Effector CD4-positive, alpha-beta T cell (primary cell): ENCODE measurements around the gene MKX.

Experiments used
- DNase-seq: peaks from one replicate; pipeline ENCODE4 v3.0.0-alpha.2; 2020

Gene MKX

DNA sequence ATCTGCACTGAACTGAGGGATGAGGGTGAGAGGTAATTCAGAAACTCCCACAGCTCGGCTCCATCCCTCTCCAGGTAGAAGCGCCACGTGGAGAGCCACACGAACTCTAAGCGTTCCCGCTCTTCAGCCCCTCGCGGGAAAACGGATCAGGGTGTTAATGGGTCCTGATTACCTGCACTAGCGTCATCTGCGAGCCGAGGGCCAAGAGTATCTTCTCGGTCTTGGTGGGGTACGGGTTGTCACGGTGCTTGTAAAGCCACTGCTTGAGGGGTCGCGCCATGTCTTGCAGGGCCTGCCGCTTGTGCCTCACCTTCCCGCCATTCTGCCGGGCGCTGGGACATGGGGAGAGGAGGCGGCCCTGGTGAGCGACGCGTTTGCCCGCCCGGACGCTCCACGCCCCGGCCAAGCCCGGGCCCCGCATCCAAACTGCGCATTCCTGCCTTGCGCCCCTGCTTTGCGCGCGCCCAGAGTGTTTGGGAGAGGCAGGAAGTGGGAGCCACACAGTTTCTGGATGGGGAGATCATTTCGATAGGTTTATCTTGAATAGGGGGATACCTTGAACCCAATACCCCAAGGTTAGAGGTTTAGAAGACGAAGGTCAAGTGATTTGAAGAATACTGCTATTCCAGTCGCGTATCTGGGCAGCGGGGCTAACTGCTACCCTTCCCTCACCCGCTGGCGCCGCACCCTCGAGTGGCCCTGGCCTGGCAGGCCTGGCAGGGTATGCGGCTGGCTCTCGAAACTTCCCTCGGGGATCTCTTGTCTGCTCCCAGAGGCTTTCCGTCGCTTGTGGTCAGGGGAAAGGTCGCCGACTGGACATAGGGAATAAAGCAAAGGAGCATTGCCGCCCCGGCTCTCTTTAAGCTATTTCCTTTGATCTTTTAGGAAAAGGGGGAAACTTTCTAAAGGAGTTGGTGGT lies 4.2 kb downstream of the MKX start:
- DNase-seq: no peak

- no peak for DNase-seq
Measured at GRCh38 chr10:27736396-27736795, 9.2 kb downstream of the MKX start.

GRCh38 chr10:27730041-27730440 lies 15.6 kb downstream of the MKX start:
- no peak for DNase-seq

GRCh38 chr10:27728338-27728737 lies 17.3 kb downstream of the MKX start:
- no peak for DNase-seq

GRCh38 chr10:27724287-27724686 lies 21.3 kb downstream of the MKX start:
- DNase-seq: no peak

GRCh38 chr10:27723436-27723835 lies 22.2 kb downstream of the MKX start:
- no peak for DNase-seq

DNA sequence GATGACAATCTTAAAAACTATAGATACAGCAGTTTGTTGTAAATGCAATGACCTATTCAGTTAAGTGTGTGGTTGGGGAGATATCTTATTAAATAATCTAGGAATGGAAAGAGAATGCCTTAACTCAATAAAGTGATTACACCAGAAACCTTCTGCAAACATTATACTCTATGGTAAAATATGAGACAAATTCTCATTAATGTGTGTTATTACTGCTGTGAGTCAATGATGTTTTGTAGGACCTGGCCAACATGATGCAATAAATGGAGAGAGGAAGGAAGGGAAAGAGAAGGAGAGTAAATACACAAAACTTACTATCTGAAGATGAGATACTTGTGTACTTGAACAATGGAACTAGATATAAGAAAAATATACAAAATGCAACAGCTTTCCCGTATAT lies 25.1 kb downstream of the MKX start:
- no peak for DNase-seq

DNA sequence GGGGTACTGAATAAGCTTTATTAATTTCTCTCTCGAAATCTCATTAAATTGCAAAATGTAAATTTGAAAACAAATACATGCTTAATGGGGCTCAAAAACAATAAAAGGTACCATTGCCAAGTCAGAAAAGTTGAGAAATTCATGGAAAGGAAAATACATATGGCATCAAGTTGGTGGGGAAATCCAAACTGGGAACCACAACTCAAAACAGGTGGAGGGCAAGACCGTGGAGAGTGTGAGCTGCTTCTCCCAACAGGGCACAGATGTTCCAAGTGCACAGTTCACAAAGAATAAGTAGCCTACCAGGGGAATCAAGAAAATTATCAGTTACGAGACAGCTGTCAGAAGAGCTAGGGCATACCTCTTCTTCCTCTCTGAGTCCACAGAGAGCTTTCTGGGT lies 26.6 kb downstream of the MKX start:
- DNase-seq: no peak

DNA sequence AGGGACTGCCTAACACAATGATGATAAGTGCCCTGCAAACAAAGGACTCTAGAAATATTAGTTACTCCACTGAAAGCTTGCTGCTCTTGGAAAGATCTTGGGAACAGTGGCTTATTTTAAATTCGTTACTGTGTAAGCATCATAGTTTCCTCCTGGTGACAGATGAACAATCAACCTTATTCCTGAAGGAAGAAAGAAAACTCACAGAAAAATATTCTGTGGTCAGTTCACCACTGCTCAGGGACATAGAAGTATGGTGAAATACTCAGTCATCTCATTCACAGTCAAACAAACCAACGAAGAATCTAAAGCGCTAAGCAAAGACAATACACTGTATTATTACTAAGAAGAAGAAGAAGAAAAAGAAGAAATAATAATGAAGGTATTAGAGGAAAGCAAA lies 27.8 kb downstream of the MKX start:
- no peak for DNase-seq

GRCh38 chr10:27717224-27717623 lies 28.4 kb downstream of the MKX start:
- no peak for DNase-seq

DNA sequence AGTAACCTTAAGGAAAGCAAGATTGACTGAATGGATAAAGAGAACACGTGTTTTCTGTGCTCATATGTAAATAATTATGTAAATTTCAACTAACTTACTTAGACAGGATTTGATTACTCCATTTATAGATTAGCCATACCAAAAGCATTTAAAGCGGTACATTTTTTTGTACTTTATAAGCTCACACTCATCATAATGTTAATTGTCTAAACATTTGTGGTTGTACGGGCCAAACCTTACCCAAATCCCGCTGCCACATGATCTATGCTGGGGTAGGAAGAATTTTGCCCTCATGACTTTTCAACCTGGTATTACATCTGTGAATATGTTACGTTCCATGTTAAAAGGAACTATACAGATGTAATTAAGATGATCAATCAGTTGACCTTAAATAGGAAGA lies 29.1 kb downstream of the MKX start:
- no peak for DNase-seq

DNA sequence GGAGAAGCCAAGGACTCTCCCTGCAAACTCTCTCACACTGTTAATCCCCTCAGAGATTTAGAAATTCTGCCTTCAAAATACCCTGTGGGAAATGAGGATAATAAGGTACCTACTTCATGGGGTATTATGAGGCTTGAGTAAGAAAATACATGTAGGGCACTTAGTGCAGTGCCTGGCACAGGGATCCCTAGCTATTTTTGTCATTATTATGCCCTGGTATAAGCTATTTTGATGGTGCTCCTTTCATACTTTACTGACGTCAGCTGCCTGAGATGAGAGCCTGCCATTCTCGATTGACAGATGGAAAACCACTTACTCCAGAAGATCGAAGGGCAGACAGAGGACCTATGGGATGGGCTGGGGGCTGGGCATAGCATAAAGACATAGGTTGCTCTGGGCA lies 30.1 kb downstream of the MKX start:
- DNase-seq: no peak

GRCh38 chr10:27714349-27714748 lies 31.3 kb downstream of the MKX start:
- DNase-seq: no peak

DNA sequence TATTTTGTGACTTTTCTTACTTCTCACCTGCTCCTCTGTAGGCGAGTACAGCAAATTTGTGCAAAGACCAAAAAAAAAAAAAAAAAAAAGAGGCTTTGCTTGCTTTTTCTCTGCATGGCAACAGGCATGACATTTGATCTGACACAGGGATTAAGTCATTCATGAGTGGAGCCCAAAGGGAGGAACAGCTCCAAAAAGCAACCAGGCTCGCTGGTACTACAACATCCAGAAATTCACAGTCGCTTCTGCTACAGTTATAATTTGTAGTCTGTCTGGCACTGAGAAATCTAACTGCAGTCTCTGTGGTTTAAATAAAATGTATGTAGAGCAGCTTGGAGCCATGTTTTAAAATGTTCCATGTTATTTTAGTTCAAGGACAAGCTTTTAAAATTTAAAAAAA lies 31.7 kb downstream of the MKX start:
- no peak for DNase-seq

DNA sequence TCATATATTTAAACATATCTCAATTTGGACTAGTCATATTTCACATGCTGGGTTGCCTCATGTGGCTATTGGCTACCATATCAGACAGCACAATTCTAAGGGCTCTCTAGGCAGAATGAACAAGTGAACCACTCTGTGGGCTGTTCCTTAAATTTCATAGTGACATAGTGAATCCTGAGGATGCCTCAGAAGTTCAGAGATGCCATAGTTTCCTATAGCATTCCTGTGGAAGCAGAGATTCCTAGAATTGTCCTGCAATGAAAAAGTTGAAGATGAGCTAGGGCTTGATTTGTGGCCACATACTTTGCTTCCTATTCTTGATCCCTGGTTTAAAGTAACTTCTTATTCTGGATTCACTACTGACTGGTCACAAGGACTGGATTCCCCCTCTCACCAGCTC lies 35.6 kb downstream of the MKX start:
- no peak for DNase-seq

DNA sequence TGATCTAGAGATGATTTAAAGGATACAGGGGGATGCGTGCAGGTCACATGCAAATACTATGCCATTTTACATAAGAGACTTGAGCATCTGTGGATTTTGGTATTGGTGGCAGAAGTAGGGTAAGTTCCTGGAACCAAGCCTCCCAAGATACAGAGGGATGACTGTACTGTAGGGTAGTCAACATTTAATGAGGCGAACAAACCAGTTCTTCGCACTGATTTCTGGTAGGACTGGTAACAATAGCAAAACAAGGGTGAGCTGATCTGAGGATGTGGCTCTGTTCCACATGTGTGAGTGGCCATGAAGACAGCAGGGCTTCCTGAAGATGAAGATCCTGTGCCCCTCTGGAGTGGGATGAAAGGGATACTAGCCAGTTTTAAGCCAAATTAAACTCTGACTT lies 36.3 kb downstream of the MKX start:
- no peak for DNase-seq

DNA sequence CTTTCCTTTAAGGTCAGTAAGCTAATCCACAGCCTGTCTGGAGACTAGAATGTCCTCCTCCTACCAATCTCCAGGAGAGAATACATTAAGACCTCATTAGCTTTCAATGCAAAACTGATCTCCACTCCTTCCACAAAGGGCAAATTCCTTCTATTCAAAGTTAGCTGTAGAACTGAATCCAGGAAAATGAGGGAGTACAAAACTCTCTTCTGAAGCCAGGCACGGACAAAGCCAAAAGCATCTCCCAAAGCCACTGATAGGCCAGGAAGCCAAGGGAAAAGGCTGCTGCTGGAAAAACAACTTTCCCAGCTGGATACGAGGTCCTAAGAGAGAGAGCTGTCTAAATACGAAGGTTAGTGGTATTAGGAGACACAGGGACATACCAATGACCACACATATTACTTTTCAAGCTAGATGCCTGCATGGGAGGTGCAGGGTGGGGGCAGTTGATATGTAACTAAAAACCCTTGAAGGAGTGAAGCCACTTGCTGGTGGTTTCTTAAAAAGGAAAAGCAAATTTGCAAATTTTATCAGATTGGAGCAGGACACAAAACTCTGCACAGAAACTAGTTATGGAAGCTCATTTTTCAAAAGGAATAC lies 43.6 kb downstream of the MKX start:
- no peak for DNase-seq

- no peak for DNase-seq
Measured at GRCh38 chr10:27699776-27700175, 45.8 kb downstream of the MKX start.

- DNase-seq: no peak
Measured at GRCh38 chr10:27698961-27699360, 46.7 kb downstream of the MKX start.

GRCh38 chr10:27696466-27696865 lies 49.2 kb downstream of the MKX start:
- DNase-seq: no peak

DNA sequence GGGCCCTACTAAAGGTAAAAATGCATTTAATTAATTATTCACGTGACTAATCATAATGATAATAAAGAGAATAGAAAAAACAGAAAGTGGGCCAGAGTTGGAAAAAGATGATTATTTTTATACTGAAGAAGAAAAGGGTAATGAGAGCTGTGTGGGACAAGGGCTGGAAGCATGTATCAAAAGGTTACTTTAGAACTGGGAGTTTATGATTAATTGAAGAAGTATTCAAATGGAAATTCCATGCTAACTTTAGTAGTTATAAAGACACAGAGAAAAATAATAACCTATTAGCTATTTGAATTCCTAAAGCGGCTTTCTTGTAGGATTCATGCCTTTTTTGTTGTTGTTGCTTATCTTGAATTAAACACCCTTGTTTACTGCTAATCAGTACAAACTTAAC lies 49.9 kb downstream of the MKX start:
- DNase-seq: no peak

DNA sequence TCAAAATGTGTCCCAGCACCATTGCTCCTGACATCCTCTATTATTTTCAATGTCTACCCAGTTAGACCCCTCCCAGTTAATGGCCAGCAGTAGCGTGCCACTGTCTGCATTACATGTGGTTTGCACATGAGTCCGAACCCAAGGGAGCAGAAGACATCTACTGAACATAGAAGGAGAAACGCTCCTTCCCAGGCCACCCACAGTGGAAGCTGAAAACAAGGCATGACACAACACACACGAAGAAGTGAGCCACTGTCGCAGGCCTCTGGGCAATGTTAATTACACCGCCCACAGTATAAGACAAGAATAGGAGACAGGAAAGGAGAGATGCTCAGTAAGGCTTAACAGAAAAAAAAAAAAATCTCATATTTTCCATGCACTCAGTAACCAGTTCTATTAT lies 50.5 kb downstream of the MKX start:
- DNase-seq: no peak

GRCh38 chr10:27692663-27693062 lies 53.0 kb downstream of the MKX start:
- no peak for DNase-seq

- no peak for DNase-seq
Measured at GRCh38 chr10:27688991-27689390, 56.6 kb downstream of the MKX start.

GRCh38 chr10:27688276-27688675 lies 57.3 kb downstream of the MKX start:
- DNase-seq: no peak
